ENCODE measurements around the gene ADCY4. TPM values are rescaled to one million over a fixed set of nuclear protein-coding genes. Genes with fewer than 3 reads are reported as not detected.

Gene ADCY4
- total RNA-seq, 2 experiments from 2014 or later, result 2.0 to 3.4 TPM

DNA sequence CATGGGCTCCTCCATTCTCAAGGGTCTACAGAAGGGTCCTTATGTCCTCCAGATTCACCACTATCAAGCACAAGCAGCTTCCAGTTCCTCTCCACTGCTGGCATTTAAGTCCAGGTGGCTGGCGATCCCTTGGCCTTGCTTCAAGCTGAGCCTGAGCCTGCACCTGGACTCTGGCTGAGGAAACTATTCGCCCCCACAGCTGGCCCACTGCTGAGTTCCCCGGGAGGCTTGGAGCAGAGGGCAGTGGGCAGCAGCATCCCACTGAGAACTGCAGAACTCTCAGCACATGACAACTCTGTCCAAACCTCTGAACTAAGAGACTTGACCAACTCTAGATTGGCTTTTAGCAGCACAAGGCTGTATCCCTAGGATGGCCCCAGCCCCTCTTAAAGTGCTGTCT lies 52.1 kb downstream of the ADCY4 start:
- ChIA-PET POLR2A (interaction anchor here (1.0 to 1.4 kb wide), 2 partner anchors 35 to 39 kb away, joined by 4 to 5 read pairs; no protein-coding TSS in a partner anchor), CTCF (ENCODE audit: unreplicated experiment) (interaction anchor here (0.8 kb wide), 1 partner anchor 21 kb away, joined by 3 read pairs; no protein-coding TSS in a partner anchor)
- BruUV-seq (replicated peaks), result no TSS peak
- Histone ChIP-seq H2AFZ (ENCODE audit: low read length) (no peak overlapping the region), H3K36me3 (ENCODE audit: insufficient read depth, low read length) (no peaks in the 10 kb centered on the region), H3K9me3 (ENCODE audit: low read length) (no peaks in the 10 kb centered on the region), H3K27ac (ENCODE audit: low read depth, low read length, poor library complexity, severe bottlenecking) (no peak overlapping the region), H3K4me1 (ENCODE audit: insufficient read depth, low read length, poor library complexity, severe bottlenecking) (peaks cover 7% of the 10 kb centered on the region), H3K4me3 (ENCODE audit: low read depth, low read length, poor library complexity, severe bottlenecking) (no peak overlapping the region), H4K20me1 (ENCODE audit: insufficient read depth, low read length) (no peaks in the 10 kb centered on the region), H3K4me2 (ENCODE audit: low read length) (no peak overlapping the region), H3K9me2 (ENCODE audit: insufficient read depth, low read length) (no peaks in the 10 kb centered on the region), H3K79me2 (ENCODE audit: insufficient read depth, low read depth, low read length) (no peaks in the 10 kb centered on the region)
- no peak for DNase-seq (ENCODE audit: low spot score)
- intact Hi-C loops (cut with micrococcal nuclease; ENCODE audit: unreplicated experiment), result no loop called here
- no peak for TF ChIP-seq EZH2phosphoT487 (IDR thresholded peaks at IDR 0.05; ENCODE audit: borderline replicate concordance, low read depth, low read length)
- TF ChIP-seq, protein P1, sequence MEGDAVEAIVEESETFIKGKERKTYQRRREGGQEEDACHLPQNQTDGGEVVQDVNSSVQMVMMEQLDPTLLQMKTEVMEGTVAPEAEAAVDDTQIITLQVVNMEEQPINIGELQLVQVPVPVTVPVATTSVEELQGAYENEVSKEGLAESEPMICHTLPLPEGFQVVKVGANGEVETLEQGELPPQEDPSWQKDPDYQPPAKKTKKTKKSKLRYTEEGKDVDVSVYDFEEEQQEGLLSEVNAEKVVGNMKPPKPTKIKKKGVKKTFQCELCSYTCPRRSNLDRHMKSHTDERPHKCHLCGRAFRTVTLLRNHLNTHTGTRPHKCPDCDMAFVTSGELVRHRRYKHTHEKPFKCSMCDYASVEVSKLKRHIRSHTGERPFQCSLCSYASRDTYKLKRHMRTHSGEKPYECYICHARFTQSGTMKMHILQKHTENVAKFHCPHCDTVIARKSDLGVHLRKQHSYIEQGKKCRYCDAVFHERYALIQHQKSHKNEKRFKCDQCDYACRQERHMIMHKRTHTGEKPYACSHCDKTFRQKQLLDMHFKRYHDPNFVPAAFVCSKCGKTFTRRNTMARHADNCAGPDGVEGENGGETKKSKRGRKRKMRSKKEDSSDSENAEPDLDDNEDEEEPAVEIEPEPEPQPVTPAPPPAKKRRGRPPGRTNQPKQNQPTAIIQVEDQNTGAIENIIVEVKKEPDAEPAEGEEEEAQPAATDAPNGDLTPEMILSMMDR (conservative IDR thresholded peaks at IDR 0.05; ENCODE audit: low read length), result no peak

DNA sequence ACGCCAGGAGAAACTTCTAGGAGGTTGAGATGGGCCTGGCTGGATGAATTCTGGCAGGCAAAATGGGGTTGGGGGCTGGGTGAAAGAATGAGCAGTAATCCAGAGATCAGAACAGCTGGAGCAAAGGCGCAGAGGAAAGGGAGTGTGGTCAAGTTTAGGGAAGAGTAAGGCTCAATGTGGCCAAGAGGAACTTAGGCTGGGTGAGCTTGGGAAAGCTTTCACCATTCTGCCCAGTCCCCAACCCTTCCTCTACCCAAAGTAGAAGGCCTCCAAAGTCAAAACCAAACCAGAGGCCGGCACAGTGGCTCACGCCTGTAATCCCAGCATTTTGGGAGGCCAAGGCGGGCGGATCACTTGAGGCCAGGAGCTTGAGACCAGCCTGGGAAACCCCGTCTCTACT lies 53.2 kb downstream of the ADCY4 start:
- no peaks in the 10 kb centered on the region for H3K9me2 ChIP-seq (ENCODE audit: insufficient read depth, low read length)
- no peaks in the 10 kb centered on the region for H3K36me3 ChIP-seq (ENCODE audit: insufficient read depth, low read length)
- no peaks in the 10 kb centered on the region for H3K79me2 ChIP-seq (ENCODE audit: insufficient read depth, low read depth, low read length)
- DNase-seq (ENCODE audit: low spot score), result no peak
- no peak overlapping the region for H3K4me3 ChIP-seq (ENCODE audit: low read depth, low read length, poor library complexity, severe bottlenecking)
- H3K27ac ChIP-seq (ENCODE audit: low read depth, low read length, poor library complexity, severe bottlenecking), result no peak overlapping the region
- BruUV-seq (replicated peaks), result no TSS peak
- ChIA-PET CTCF (ENCODE audit: unreplicated experiment) (no interaction called here), POLR2A (no interaction called here)
- no peak overlapping the region for H3K4me2 ChIP-seq (ENCODE audit: low read length)
- H4K20me1 ChIP-seq (ENCODE audit: insufficient read depth, low read length), result no peaks in the 10 kb centered on the region
- TF ChIP-seq, protein P1 (conservative IDR thresholded peaks at IDR 0.05; ENCODE audit: low read length), result no peak
- TF ChIP-seq EZH2phosphoT487 (IDR thresholded peaks at IDR 0.05; ENCODE audit: borderline replicate concordance, low read depth, low read length), result no peak
- intact Hi-C loops (cut with micrococcal nuclease; ENCODE audit: unreplicated experiment), result no loop called here
- H3K9me3 ChIP-seq (ENCODE audit: low read length), result no peaks in the 10 kb centered on the region
- no peak overlapping the region for H2AFZ ChIP-seq (ENCODE audit: low read length)
- peaks cover 7% of the 10 kb centered on the region for H3K4me1 ChIP-seq (ENCODE audit: insufficient read depth, low read length, poor library complexity, severe bottlenecking)

DNA sequence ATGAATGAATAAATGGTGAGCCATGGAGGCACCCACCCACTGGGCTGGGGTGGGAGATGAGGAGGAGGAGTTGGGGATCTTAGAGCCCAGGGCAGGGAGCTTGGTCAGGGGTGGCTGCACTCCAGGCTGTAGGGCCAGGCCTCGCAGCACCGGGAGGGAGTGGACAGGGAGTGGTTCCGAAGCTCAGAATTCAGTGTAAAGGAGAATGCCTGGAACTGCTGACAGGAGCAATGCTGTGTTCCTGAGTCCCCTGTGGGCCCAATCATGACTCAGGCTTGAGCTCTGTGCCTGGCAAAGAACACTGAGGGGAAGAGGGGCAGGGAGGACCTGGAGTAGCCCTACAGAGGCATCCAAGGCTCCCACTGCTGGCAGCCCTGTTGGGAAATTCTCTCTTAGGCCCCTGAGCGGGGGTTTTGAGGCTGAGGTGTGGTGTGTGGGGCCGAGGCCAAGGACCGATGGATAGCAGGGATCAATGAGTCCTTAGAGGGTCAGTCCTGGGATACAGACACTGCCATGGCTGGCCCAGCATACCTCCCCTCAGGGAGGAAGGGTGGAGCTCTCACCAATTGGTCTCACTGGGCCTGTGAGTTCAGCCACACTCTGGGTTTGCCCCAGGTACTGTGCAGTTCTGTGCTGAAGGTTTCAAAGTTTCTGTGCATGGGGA lies 53.9 kb downstream of the ADCY4 start:
- no peaks in the 10 kb centered on the region for H3K79me2 ChIP-seq (ENCODE audit: insufficient read depth, low read depth, low read length)
- POLR2A ChIA-PET, result interaction anchor here (0.9 kb wide), 1 partner anchor 38 kb away, joined by 3 read pairs; the partner anchor contains the start of gene TINF2
- no peak overlapping the region for H3K4me2 ChIP-seq (ENCODE audit: low read length)
- H3K36me3 ChIP-seq (ENCODE audit: insufficient read depth, low read length), result no peaks in the 10 kb centered on the region
- H4K20me1 ChIP-seq (ENCODE audit: insufficient read depth, low read length), result no peaks in the 10 kb centered on the region
- no peak for DNase-seq (ENCODE audit: low spot score)
- H3K9me2 ChIP-seq (ENCODE audit: insufficient read depth, low read length), result no peaks in the 10 kb centered on the region
- BruUV-seq (replicated peaks), result no TSS peak
- no peak overlapping the region for H3K4me3 ChIP-seq (ENCODE audit: low read depth, low read length, poor library complexity, severe bottlenecking)
- H3K27ac ChIP-seq (ENCODE audit: low read depth, low read length, poor library complexity, severe bottlenecking), result no peak overlapping the region
- H3K9me3 ChIP-seq (ENCODE audit: low read length), result no peaks in the 10 kb centered on the region
- peaks cover 7% of the 10 kb centered on the region for H3K4me1 ChIP-seq (ENCODE audit: insufficient read depth, low read length, poor library complexity, severe bottlenecking)
- TF ChIP-seq EZH2phosphoT487 (IDR thresholded peaks at IDR 0.05; ENCODE audit: borderline replicate concordance, low read depth, low read length), result no peak
- no peak overlapping the region for H2AFZ ChIP-seq (ENCODE audit: low read length)
- intact Hi-C loops (cut with micrococcal nuclease; ENCODE audit: unreplicated experiment), result no loop called here
- CTCF ChIA-PET (ENCODE audit: unreplicated experiment), result interaction anchor here (0.6 to 0.7 kb wide), 2 partner anchors 38 to 145 kb away, joined by 3 read pairs; partner anchors contain the start of gene PSME1
